ENCODE data around the gene SPSB4. TPM values are rescaled to one million over a fixed set of nuclear protein-coding genes. Genes with fewer than 3 reads are reported as not detected.
A peak's percentile ranks its signal among the peaks of the same experiment; 100 is the strongest.
"Not testable (repeated sequence)": the region's sequence is repeated elsewhere in the genome, so short reads cannot be mapped to it uniquely, and the experiment has no call there.

The SPSB4 gene
- total RNA-seq, 1 donor from 2014 or later, result 1.7 TPM

DNA sequence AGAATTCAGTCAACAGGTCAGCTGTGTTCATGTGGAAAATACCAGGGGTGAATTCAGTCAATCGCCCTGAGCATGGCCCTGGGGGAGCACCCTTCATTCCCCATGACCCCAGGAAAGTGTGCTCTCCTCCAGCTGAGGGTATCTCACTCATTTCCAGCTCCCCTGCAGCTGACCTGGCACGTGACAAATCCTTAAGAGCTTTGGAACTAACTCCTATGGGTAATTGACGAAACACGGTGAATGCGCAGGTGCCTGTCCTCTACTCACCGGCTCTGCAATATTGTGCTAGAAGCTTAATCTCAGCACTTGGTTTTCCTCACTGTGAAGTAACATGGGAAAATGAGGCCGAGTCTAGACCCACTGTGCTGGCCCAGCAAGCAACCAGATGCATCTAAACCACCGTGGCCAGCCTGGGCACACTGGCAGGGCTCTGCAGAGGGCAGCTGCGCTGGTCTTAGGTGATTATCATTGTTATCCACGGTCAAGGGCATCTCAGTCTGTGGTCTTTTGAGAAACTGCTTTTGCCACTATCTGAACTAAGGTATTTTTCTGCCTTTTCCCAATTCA, 63.1 kb downstream of the SPSB4 start:
- DNase-seq (ENCODE audit: low spot score), result no peak

DNA sequence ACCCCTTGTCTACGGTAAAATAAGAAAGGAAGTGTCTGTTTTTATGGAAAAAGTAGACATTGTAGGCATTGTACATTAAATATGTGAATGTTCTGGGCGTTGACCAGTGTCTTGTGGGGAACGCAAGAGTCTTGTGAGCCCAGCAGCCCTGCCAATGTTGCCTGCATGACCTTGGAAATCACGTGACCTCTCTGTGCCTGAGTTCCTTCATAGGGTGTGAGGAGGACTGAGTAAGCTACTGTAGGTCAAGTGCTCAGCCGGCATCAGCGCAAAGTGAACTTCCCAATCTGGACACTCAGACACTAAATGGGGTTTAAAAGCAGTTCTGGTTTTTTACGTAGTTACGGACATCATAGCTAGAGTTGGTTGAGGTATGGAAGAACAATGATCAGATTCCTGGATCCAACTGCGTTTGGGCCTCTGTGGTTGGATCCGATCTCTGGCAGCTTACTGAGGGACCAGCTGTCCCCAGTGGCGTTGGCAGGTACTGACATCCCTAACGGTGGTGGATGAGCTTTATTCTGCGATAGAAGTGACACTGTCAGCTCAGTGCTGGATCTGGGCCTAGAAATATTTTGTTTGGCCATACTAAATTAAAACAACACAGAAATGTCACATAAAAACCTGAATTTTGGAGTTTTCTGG, 63.8 kb downstream of the SPSB4 start:
- no peak for DNase-seq (ENCODE audit: low spot score)

DNA sequence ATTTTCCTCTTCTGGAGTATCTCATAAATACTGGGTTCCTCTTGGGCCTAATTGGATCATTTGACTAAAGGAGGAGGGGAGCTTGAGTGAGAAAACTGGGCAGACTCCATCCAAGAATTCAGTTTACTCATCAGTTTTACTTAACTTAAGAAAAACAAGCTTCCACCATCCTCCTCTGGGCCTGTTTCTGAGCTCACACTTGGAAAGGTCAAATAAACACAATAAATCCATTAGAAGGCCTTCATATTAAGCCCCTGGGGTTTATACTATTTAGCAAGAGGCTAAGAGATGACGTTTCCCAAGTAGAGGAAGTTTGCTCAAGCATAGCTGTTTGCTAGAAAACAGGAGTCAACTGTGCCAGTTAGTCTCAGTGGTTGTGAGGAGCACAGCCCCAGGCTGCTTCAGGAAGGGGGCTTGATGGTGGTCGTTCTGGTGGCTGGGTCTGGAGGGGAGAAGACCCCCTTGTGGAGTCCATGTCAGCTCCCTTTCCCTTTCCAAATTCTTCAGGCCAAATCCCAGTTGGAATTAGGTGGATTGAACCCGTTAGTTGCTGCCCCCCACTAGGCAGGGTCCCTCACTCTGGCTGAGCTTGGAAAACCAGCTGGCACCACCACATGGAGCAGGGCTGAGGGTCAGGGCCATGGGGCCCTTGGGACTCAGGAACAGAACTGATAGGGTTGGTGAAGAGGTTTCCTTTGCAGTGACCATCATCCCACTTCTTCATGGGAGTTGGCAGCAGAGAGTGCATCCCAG, 64.8 kb downstream of the SPSB4 start:
- DNase-seq (ENCODE audit: low spot score), result peak; percentile 78

DNA sequence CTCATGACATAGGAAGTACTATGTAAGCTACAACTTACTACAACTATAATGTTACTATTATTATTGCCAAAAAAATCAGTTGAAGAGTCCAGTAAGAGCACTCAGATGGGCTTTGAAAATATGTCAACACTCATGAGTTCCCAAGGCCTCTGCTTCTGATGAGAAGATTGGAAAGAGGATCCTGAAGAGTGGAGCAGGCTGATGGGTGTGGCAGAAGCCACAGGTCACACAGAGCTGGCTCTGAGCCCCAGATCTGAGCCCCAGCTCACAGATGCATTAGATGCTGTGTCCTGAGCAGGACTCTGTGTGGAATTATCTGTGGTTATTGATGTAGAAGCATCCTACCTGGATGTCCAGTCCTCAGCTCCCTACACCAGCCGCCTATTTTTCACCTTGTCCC, 65.6 kb downstream of the SPSB4 start:
- DNase-seq (ENCODE audit: low spot score), result no peak

DNA sequence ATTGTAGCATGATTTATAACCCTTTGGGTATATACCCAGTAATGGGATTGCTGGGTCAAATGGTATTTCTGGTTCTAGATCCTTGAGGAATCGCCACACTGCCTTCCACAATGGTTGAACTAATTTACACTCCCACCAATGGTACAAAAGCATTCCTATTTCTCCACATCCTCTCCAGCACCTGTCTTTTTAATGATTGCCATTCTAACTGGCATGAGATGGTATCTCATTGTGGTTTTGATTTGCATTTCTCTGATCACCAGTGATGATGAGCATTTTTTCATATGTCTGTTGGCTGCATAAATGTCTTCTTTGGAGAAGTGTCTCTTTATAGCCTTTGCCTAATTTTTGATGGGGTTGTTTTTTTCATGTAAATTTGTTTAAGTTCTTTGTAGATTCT, 66.8 kb downstream of the SPSB4 start:
- DNase-seq (ENCODE audit: low spot score), result not testable (repeated sequence)

DNA sequence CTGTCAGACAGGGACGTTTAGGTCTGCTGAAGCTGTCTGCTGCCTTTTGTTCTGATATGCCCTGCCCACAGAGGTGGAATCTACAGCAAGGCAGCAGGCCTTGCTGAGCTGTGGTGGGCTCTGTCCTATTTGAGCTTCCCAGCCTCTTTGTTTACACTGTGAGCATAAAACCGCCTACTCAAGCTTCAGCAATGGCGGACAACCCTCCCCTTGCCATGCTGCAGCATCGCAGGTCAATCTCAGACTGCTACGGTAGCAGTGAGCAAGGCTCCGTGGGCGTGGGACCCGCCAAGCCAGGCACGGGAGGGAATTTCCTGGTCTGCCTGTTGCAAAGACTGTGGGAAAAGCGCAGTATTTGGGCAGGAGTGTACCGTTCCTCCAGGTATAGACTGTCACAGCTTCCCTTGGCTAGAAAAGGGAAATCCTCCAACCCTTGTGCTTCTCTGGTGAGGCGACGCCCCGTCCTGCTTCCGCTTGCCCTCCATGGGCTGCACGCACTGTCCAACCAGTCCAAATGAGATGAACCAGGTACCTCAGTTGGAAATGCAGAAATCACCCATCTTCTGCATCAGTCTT, 71.4 kb downstream of the SPSB4 start:
- no peak for DNase-seq (ENCODE audit: low spot score)

DNA sequence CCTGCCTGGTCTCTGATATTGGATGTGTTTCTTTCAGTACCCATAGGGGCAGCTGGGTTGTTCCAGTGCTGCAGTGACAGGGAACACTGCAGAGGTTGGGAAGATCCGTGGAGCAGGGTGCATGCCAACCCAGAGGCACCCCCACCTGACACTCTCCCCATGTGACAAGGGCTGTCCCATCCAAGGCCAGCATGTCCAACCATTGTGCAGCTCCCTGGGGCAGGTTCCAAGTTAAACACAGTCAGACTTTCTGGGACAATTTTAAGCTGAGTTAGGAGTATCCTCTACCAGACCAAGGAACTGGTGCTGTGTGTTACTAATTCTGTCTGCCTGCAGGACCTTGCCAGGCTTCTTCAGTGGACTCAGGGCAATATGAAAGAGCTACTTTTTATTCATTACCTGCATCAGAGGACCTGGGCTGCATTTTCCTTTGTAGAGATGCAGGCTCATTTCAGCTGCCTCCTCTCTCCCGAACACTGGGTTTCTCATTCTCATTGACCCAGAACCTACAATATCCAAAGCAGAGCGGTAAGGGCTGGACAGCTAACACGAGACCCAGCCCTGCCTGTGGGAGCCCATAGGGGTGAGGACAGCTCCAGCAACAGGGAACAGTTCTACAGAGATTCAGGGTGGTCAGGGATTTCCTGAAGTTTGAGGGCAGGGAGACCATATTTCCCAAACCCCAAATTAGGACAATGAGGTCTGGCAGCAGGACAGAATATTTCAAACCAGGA, 72.7 kb downstream of the SPSB4 start:
- no peak for DNase-seq (ENCODE audit: low spot score)

DNA sequence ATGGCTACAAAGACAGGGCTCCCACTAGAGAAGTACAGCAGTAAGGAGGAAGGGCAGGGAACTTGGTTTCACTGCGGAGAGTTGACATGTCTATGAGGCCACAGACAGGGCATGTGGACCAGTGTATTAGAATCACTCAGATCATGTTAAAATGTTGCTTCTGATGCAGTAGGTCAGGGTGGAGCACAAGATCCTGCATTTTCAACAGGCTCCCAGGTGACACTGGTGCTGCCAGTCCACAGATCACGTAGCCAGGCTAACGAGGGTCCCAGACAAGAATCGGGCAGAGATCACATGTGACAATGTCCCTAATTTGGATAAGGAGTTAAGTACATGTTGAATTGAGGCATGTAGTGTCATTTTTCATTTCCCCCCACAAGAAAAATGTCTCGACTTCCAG, 73.6 kb downstream of the SPSB4 start:
- DNase-seq (ENCODE audit: low spot score), result no peak

DNA sequence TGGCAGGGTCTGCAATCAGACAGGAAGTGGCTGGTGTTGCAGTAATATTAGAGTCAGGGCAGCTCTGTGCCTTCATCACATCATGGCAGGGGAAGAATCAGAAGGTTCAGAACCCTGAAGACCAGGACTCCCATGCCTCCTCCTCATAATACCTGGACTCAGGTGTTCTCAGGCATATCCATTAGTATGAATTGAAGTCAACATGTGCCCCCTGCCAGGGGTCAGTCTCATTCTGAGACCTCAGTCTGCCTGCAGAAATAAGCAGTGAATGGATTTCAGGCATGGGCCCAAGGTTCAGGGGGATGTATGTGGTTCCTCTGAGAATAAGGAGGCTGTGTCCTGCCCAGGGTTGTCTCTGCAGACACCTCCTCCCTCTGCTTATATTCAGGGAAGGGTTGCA, 74.2 kb downstream of the SPSB4 start:
- DNase-seq (ENCODE audit: low spot score), result no peak

DNA sequence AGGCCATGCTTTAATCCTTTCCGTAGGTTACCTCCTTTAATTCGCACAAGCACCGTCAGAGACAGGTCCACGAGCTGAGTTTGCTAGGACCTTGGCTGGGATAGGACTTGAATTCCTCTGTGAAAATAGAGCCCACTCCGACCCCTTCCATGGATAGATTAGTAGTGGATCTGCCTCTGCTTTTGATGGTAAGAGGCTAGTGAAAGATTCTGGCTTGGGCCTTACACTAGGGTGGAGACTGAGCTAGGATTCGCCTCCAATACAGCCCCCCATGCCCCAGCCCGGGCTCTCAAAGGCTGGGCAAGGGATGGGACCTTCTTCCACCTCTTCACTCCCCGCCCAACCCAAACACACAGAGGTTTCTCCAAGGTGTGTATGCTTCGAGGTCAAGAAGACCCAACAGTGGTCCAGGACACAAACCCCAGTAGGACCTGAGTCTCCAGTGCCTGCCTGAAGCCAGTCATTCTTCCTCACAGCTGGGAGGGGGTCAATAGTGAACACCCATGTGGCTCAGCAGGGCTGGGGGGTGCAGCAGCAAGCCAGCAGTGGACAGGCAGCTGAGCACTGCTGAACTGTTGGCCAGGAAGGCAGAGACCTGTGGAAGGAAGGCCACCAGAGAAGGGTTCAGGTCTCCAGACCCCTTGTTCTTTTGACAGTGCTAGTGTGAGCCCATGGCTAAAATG, 75.7 kb downstream of the SPSB4 start:
- no peak for DNase-seq (ENCODE audit: low spot score)

DNA sequence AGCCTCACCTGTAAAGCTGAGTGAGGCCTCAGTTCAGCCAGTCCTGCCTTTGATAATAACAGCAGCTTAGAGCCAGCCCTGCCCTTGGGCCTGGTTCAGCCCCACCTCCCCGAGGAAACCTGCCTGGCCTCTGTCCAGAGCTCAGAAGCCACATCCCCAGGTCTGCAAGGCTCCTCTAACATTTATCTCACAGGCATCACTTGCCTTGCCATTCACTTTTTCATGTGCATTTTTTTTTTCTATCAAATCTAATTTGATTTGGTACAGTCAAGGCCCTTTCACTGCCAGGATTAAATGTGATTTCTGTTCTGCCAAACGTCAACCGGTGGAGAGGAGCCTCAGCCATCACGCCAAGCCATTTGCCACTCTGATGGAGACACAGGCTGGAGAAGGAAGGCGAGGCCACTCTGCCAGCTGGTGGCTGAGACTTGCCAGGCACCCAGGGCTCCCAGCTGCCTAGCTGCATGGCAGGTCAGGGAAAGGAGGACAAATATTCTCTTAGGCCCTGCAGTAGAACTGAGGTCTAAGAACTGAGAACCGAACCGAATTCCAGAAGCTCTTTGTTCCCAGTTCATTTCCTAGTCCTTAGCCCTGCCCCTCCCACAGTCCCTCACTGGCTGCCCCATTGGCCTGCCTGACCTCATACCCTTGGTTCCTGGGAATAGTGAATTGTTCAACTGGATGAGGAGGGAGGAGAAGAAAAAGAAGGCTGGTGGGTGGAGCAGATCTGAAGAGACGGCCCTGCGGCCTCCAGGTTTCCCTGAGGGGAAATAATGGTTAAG, 76.4 kb downstream of the SPSB4 start:
- DNase-seq (ENCODE audit: low spot score), result no peak

DNA sequence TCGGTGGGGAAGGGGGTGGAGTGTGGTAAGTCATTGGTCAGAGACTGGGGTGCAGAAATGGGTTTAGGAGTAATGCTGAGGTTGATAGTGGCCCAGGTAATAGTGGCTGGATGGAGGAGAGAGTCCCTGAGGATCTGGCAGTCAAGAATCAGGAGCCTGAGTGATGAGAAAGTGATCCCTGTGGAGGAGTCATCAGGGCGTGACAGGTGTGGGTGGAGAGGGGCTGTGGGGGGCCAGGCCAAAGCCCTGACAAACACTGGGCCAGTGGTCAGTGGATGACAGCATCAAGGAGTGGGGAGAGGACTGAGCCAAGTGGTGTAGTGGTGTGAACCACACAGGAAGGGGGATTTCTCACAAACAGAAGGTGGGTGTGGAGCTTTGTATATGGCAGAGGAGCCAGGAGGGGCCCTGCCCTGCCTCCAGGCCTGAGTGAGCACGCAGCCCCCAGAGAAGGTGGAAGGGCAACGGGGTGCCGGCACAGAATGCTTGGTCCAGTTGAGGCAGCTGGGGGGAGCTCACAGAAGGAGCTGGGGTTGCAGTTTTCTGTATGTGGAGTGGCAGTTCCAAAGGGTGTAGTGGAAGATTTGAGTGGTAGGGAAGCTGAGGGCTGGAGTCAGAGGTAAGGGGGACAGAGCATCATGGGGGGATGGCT, 77.1 kb downstream of the SPSB4 start:
- no peak for DNase-seq (ENCODE audit: low spot score)

DNA sequence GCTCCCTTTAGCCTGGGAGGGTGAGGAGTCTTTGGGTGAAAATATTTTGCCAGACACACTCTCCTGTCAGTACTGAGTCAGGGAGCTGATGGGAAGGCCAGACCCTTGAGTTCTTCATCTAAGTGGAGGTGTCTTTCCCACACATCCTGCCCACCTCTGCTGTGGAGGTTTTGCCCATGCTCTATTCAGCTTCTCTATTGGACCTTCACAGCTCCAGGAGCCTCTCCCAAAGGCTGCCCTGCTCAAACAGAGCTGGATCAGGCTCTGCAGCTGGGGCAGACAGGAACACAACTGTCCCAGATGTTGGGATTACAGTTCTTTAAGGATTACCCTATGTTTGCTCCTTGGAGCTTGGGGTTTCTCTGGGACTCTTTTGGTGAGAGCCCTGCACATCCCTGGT, 77.9 kb downstream of the SPSB4 start:
- no peak for DNase-seq (ENCODE audit: low spot score)

DNA sequence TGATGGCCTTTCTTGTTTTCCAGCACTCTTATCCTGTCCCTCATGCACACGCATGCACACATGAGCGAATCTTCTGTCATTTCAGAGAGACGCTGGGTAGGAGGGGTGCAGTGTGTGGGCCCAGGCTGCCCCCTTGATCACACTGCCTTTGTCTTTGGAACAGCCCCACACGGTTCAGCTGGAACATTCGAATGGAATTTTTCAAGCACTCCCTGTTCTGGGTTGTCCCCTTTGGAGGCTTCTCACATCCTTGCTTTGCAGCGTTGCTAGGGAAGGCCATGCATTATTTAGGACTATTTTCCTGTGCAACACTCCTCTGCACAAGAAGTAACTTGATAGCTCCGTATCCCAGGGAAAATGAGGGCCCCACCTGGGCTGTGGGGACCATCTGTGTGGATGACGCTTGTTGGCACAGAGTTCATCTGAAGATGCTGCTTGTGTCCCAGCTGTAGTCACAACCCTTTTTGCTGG, 78.4 kb downstream of the SPSB4 start:
- no peak for DNase-seq (ENCODE audit: low spot score)

DNA sequence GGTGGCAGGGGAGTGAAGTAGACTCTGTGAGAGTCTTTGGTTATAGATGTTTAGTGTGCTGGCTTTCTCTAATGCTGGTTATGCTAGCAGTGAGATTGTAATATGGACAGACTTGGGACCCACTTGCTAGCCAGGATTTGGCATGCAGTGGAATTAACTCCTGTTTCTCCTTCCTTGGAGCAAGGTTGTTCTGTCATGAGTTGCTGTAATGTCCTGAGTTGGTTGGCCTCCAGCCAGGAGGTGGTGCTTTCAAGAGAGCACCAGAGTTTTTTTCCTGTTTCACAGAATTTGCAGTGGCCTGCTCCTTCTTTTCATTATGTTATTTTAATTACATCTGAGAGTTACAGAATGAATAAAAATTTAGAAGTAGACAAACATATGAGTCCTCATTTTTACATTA, 92.4 kb downstream of the SPSB4 start:
- no peak for DNase-seq (ENCODE audit: low spot score)

DNA sequence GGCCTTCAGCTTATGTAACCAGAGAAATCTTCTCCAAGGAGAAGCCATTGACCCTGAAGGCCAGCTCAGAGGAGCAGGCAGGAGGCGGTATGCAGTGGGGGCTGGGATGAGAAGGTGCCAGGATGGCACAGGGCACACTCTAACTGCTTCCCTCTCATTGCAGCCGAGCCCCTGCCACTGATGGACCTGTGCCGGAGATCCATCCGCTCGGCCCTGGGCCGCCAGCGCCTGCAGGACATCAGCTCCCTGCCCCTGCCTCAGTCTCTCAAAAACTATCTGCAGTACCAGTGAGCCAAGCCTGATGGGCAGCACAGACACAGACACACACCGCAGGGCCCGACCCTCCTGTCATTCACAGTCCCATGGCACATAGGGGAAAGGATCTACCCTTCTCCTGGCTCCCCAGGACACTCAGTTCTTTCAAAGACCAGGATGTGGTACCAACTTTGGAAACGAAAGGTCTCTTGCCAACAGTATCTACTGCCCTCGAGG, 95.9 kb downstream of the SPSB4 start:
- DNase-seq (ENCODE audit: low spot score), result no peak

DNA sequence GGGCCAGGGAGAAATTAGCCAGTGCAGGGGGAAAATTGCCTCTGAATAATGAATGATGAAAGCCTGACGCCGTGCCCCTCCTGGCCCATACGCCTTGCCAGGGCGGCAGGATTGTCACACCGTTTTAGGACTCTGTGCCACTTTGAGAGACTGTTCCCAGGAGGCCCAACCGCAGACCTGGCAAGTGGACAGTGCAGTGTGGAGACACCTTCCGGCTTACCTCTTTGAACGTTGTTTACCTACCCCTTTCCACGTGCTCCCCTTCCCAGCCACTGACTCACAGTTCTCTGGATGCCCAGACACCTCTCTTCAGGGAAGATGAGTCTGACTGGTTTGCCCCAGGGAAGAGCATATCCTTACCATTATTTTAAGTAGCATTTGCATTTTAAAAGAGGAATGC, 96.5 kb downstream of the SPSB4 start:
- DNase-seq (ENCODE audit: low spot score), result no peak

DNA sequence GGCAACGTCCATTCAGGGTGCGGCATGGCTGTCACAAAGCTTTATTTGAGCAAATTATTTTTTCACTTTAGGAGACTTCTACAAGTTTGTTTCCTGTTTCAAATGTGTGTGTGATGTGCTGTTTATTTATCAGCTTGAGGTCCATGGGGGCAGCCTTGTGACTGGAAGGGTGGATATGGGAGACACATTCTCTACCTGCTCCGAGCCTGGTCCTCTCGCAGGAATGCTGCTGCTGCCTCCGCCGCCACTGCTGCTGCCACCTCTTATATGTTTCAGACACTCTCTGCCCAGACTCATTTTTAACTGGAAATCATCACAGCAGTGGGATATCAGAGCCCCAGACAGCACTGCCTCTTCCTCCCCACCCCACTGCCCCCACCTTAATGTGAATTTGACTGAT, 97.0 kb downstream of the SPSB4 start:
- DNase-seq (ENCODE audit: low spot score), result no peak

DNA sequence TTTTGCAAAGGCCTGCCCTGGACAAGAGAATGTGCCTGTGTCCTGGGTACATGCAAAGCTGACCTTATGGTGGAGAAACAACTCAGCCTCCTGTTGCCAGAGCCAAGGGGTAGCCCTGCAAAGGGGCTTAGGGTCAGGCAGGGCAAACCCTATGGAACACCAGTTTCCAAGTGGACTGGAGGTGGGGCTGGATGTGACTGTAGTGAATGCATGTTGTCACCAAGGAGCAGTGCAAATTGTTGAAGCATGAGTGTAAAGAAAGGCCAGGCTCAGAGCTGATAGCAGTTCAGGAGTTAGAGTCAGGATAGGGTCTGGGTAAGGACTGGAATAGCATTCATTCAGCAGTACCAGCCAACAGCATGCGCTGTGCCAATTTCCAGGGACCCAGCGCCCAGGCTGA, 97.6 kb downstream of the SPSB4 start:
- DNase-seq (ENCODE audit: low spot score), result no peak

Measured in umbilical cord (tissue), 2 donors.